CD4-positive, alpha-beta T cell treated with Interleukin-4 for 1 hour (primary cell): Measurements from ENCODE around the gene KIAA1755.
"Not testable (repeated sequence)": the region's sequence is repeated elsewhere in the genome, so short reads cannot be mapped to it uniquely, and the experiment has no call there.

Experiments
- DNase-seq, 2 donors: peaks; one replicate each; pipeline ENCODE4 v3.0.0-alpha.2; 2020 to 2022

Gene KIAA1755

GRCh38 chr20:38286586-38287531, 26.3 kb upstream of the KIAA1755 start:
- DNase-seq = no peak

DNA sequence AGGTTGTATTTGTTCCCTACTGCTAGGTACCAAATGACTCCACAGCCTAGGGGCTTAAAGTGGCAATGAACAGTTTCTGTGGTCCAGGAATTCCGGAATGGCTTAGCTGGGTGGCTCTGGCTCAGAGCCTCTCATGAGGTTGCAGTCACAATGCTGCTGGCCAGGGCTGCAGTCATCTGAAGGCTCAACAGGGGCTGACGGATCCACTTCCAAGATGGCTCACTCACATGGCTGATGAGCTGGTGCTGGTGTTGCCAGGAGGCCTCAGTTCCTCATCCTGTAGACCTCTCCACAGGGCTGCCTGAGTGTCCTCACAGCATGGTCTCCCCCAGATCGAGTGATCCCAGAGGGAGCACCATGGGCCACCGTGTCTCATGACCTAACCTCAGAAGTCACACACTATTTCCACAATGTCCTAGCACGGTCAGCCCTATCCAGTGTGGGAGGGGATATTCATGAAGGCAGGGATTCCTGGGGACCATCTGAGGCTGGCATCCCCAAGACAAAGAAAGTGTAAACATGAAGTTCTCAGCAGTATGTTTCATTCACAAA, 24.4 kb upstream of the KIAA1755 start:
- no peak for DNase-seq

- not testable (repeated sequence) for DNase-seq
Measured at GRCh38 chr20:38284066-38284650, 23.6 kb upstream of the KIAA1755 start.

DNA sequence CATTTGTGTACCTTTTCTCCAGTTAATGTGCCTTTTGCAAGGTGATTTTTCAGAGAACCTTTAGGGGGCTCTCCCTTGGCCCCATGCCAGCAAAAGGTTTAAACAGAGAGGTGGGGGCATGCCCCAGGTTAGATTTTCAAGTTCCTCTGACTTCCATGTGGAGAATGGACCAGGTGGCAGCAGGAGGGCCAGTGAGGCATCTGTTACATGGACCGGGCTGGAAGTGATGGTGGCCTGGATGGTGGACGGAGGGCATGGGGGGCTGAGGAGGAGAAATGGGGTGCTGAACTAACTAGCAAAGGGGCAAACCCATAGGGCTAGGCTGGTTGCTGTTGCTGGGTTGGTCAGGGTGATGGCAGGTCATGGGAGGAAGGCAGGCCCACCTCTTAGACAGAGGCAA, 22.7 kb upstream of the KIAA1755 start:
- no peak for DNase-seq

DNA sequence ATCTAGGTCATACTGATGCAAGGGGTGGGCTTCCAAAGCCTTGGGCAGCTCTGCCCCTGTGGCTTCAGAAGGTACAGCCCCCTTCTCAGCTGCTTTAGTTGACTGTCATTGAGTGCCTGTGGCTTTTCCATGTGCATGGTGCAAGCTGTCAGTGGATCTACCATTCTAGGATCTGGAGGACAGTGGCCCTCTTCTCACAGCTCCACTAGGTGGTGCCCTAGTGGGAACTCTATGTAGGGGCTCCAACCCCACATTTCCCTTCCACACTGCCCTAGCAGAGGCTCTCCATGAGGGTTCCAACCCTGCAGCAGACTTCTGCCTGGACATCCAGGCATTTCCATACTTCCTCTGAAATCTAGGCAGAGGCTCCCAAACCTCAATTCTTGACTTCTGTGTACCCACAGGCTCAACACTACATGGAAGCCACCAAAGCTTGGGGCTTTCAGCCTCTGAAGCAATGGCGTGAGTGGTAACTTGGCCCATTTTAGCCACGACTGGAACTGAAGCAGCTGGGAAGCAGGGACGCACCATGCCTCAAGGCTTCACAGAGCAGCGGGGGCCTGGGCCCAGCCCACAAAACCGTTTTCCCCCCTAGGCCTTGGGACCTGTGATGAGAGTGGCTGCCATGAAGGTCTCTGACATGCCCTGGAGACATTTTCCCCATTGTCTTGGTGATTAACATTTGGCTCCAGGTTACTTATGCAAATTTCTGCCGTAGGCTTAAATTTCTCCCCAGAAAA, 20.8 kb upstream of the KIAA1755 start:
- DNase-seq = not testable (repeated sequence)

- DNase-seq = no peak
Measured at GRCh38 chr20:38278763-38279162, 18.2 kb upstream of the KIAA1755 start.

GRCh38 chr20:38278131-38278530, 17.6 kb upstream of the KIAA1755 start:
- DNase-seq = no peak

DNA sequence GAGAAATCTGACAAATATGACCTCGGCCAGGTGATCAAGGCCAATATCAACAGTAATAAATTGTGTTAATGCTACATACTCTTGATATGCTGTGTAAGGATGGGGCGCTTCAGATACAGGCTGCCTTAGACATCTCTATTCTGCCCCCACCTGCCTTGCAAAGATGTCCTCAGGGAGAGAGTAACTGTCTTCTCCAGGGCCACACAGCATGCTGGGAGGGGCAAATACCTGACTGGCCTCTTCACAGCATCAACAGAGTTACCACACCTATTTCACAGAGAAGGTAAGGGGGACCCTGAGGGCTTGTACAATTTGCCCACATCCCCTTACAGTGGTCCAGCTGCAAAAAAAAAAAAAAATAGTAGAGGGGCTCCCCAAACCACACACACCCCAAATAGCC, 17.2 kb upstream of the KIAA1755 start:
- DNase-seq = no peak

DNA sequence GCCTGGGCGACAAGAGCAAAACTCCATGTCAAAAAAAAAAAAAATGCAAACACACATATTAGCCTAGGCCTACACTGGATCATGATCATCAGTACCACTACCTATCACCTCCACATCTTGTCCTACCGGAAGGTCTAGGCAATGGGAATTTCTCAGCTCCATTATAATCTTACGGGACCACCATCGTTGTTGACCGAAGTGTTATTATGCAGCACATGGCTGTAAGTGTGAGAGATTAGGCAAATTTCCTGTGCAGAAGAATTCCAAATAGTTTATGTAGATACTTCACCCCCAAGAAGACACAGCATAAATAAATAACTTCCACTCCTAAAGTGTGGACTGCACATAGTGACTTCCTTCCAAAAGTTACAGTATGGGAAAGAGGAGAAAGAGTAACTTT, 16.8 kb upstream of the KIAA1755 start:
- DNase-seq = no peak

- peak in 1 of 2 donors; percentile 38 for DNase-seq
Measured at GRCh38 chr20:38275815-38276550, 15.4 kb upstream of the KIAA1755 start.

DNA sequence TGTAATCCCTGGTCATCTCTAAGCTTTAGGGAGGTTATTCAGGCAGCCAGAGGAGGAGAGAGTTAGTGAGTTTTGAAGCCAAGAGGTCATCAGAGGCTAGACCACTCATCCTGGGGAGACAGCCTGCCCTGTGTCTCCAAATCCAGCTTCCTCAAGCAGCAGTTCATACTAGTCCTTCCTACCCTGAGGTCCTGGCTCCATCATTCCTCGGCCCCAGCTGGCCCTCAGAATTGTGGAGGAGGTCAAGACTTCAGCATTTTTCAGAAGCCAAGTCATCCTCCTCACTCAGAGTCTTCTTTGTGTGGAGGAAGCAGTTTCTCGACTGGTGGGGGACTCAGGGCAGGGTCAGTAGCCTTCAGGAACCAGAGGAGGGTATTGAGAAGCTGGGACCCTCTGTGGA, 12.4 kb upstream of the KIAA1755 start:
- DNase-seq = no peak

DNA sequence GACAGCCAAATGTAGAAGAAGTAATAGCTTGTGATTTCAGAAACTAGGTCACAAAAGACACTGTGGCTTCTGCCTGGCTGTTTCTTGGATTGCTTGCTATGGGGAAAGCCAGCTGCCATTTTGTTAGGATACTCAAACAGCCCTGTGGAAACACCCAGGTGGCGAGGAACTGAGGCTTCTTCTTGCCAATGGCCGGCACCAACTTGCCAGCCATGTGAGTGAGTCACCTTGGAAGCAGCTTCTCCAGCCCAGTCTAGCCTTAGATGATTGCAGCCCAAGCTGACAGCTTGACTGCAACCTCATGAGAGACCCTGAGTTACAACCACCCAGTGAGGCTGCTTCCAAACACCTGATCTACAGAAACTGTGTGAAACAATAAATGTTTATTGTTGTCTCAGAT, 11.9 kb upstream of the KIAA1755 start:
- DNase-seq = no peak

GRCh38 chr20:38271608-38272120, 11.1 kb upstream of the KIAA1755 start:
- no peak for DNase-seq

DNA sequence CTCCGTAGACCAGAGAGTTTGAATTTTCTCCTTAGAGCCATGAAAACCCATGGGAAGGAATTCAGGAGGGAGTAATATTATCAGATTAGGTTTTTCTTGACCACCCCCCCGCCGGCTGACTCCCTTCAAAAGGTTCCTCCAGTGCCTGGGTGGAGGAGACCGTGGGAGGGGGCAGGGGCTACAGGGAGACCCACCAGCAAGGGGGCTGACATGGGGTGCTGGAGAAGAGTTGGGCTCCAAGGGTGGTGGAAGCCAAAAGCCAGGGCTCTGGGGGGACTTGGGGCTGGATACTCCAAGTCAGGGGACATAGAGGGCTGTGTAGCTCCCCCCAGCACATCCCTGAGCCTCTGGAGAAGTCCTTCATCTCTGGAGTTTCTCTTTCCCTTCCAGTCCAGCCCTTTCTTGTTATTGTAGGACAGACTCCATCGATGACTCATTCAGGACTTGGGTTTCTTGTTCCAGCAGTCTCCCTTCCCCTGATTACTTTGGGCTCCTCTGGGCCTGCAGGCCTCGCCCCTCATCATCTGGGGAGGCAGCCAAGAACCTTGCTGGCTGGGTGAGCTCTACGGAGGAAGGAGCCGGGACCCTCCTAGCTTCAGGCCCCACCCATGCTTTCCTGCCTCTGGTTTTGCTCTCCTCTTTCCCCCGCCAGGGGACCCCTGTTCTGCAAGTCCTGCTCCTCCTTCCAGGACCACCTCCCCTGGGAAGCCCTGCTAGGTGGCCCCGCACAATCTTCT, 10.5 kb upstream of the KIAA1755 start:
- no peak for DNase-seq

DNA sequence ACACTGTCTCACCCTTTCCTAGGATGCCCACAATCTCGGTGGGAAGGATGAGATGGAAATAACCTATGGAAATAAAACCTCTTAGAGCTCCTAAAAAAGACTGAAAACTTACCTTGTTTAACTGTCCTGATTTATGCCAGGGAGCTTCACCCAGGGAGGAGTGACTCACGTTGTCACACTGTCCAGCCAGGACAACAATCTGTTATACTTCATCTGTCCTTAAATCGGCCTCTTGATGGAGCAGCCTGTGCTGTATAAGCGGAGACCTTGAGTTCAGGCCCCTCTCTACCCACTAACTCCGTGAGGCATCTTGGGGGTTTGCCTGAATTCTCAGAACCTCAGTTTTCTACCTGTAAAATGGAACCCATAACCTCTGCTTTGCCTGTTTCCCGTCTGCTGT, 9.2 kb upstream of the KIAA1755 start:
- no peak for DNase-seq

- DNase-seq = no peak
Measured at GRCh38 chr20:38269040-38269439, 8.5 kb upstream of the KIAA1755 start.

DNA sequence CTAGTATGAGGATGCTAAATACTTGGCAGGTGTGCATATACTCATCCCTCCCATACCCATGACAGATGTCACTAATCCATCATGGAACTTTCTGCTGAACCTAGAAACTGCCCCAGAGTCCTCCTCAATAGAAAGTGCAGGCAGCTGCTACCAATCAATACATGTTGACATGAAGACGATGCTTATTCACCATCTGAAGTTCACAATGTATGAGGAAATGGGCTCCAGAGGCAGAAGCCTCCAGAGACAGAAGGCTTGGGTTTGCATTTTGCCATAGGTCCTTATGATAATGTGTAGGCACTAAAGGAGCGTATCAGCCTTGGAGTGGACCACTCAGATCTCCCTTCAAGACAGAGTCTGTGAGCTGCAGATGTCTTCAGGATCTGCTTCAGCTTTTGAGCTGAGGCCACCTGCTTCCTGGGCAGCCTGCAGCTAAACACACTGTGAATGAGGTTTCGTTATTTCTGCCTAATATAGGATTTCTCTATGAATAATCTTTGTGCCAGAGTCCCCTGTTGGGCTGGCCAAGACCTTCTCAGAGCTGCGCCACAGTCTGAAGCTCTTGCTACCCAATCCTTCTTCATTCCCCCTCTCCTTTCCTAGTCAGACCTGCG, 7.5 kb upstream of the KIAA1755 start:
- DNase-seq = no peak

GRCh38 chr20:38267296-38267695, 6.8 kb upstream of the KIAA1755 start:
- DNase-seq = no peak

DNA sequence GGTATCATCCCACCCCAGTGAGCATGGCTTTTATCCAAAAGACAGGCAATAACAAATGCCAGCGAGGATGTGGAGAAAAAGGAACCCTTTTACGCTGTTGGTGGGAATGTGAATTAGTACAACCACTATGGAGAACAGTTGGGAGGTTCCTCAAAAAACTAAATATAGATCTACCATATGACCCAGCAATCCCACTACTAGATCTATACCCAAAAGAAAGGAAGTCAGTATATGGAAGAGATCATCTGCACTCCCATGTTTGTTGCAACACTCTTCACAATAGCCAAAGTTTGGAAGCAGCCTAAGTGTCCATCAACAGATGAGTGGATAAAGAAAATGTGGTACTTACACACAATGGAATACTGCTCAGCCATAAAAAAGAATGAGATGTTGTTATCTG, 5.9 kb upstream of the KIAA1755 start:
- no peak for DNase-seq

- no peak for DNase-seq
Measured at GRCh38 chr20:38262931-38263330, 2.4 kb upstream of the KIAA1755 start.

- DNase-seq = no peak
Measured at GRCh38 chr20:38261054-38261390, 487 bp upstream of the KIAA1755 start.
